GM23338 (cell line): Measurements from ENCODE around the gene MLLT11. TPM values are rescaled to one million over a fixed set of nuclear protein-coding genes. Genes with fewer than 3 reads are reported as not detected.

Experiments
- ATAC-seq: fragments of 200-7000 bp; cut with Tn5 transposase; 3 replicates; pipeline ENCODE4 v1.9.1; 2020
- DNase-seq: peaks from one replicate; pipeline ENCODE4 v3.0.0-alpha.2; 2015; ENCODE audit warnings: low spot score
- H2AFZ ChIP-seq: fragments of 200-600 bp; sonication (generic); 2 replicates; pipeline ENCODE4 v1.8.0; 2016; ENCODE audit warnings: antibody characterized with exemption, mild to moderate bottlenecking, moderate library complexity
- H3F3A ChIP-seq: fragments of 200-600 bp; sonication (generic); replicated peaks from 2 replicates; pipeline ENCODE4 v1.8.0; 2017; ENCODE audit warnings: antibody characterized with exemption, mixed run types, low read depth
- H3K27ac ChIP-seq: fragments of 200-600 bp; sonication (generic); 2 replicates; pipeline ENCODE4 v1.6.1; 2016; ENCODE audit warnings: low read depth
- H3K27me3 ChIP-seq: fragments of 200-600 bp; sonication (generic); 2 replicates; pipeline ENCODE4 v1.8.0; 2016; ENCODE audit warnings: mild to moderate bottlenecking, mixed run types, moderate library complexity; ENCODE audit not compliant: insufficient read depth
- H3K36me3 ChIP-seq: fragments of 200-600 bp; sonication (generic); 2 replicates; pipeline ENCODE4 v1.8.0; 2016; ENCODE audit warnings: mild to moderate bottlenecking; ENCODE audit not compliant: insufficient read depth
- H3K4me1 ChIP-seq: fragments of 200-600 bp; sonication (generic); 2 replicates; pipeline ENCODE4 v1.8.0; 2016; ENCODE audit warnings: mild to moderate bottlenecking, moderate library complexity; ENCODE audit not compliant: insufficient read depth
- H3K4me2 ChIP-seq: fragments of 200-600 bp; sonication (generic); 2 replicates; pipeline ENCODE4 v1.7.1; 2017; ENCODE audit warnings: mixed run types
- H3K4me3 ChIP-seq: fragments of 200-600 bp; sonication (generic); 2 replicates; pipeline ENCODE4 v1.6.1; 2016; ENCODE audit warnings: mixed run types
- H3K79me2 ChIP-seq: fragments of 200-600 bp; sonication (generic); replicated peaks from 2 replicates; pipeline ENCODE4 v1.8.0; 2017; ENCODE audit warnings: mild to moderate bottlenecking; ENCODE audit not compliant: insufficient read depth
- H3K9me2 ChIP-seq: fragments of 200-600 bp; sonication (generic); 2 replicates; pipeline ENCODE4 v1.8.0; 2017; ENCODE audit not compliant: insufficient read depth
- H4K20me1 ChIP-seq: fragments of 200-600 bp; sonication (generic); replicated peaks from 2 replicates; pipeline ENCODE4 v1.8.0; 2017; ENCODE audit warnings: mild to moderate bottlenecking; ENCODE audit not compliant: insufficient read depth
- H3K27ac Mint-ChIP-seq: 2 replicates; pipeline ENCODE4 v1.8.0; 2020; ENCODE audit warnings: inconsistent platforms, mild to moderate bottlenecking, moderate library complexity, mixed read lengths
- H3K27me3 Mint-ChIP-seq: 3 replicates; pipeline ENCODE4 v1.8.0; 2022; ENCODE audit warnings: low read depth, mild to moderate bottlenecking, moderate library complexity, mixed read lengths, inconsistent platforms; ENCODE audit not compliant: insufficient read depth, poor library complexity
- H3K36me3 Mint-ChIP-seq: 3 replicates; pipeline ENCODE4 v1.8.0; 2021; ENCODE audit warnings: low read depth, mild to moderate bottlenecking, inconsistent platforms, moderate library complexity, mixed read lengths
- H3K4me1 Mint-ChIP-seq: 3 replicates; pipeline ENCODE4 v1.8.0; 2020; ENCODE audit warnings: mild to moderate bottlenecking, inconsistent platforms, mixed read lengths
- H3K4me3 Mint-ChIP-seq: 3 replicates; pipeline ENCODE4 v1.8.0; 2021; ENCODE audit warnings: moderate library complexity, mild to moderate bottlenecking, inconsistent platforms, mixed read lengths
- H3K9me3 Mint-ChIP-seq: 3 replicates; pipeline ENCODE4 v1.8.0; 2020; ENCODE audit warnings: moderate library complexity, mild to moderate bottlenecking, inconsistent platforms, mixed read lengths
- ETS1 ChIP-seq: IDR thresholded peaks from 2 replicates; pipeline ENCODE4 v1.6.1; 2016; ENCODE audit warnings: antibody characterized with exemption
- EZH2 ChIP-seq: fragments of 200-600 bp; sonication (generic); IDR thresholded peaks from one replicate; pipeline ENCODE4 v1.8.0; 2017; ENCODE audit warnings: antibody characterized with exemption, mild to moderate bottlenecking, low read depth; ENCODE audit not compliant: unreplicated experiment
- REST ChIP-seq: IDR thresholded peaks from one replicate; pipeline ENCODE4 v1.6.1; 2018; ENCODE audit warnings: antibody characterized with exemption; ENCODE audit not compliant: unreplicated experiment
- ZNF114 ChIP-seq: fragments of 250-450 bp; sonication (Bioruptor Pico); IDR thresholded peaks from 2 replicates; pipeline ENCODE4 v1.5.0; 2020; ENCODE audit warnings: mild to moderate bottlenecking, moderate library complexity
- ZNF462 ChIP-seq: fragments of 250-450 bp; sonication (Bioruptor Pico); IDR thresholded peaks from 2 replicates; pipeline ENCODE4 v1.5.0; 2020; ENCODE audit warnings: mild to moderate bottlenecking, moderate library complexity
- polyA plus RNA-seq: library from polyadenylated mRNA; unstranded; fragments of >200 nt; fragmentation: Nextera tagmentation; extraction: Ambion mirVana; gene quantifications from 2 replicates; pipeline ENCODE4 v1.2.1, GENCODE V29; 2016
- total RNA-seq: library from RNA; depleted of rRNA; stranded (reverse); fragments of >200 nt; shearing (Covaris generic); gene quantifications from 2 replicates; pipeline ENCODE4 v1.2.3, GENCODE V29; 2014

Gene MLLT11
- total and polyA plus RNA-seq, 2 experiments from 2014 or later, result 10.6 to 22.6 TPM

- Mint-ChIP-seq H3K27ac (no peak overlapping the region), H3K36me3 (peaks cover 3% of the 10 kb centered on the region; the same call in 2 of the 3 replicates), H3K4me1 (peaks cover 8% of the 10 kb centered on the region; the same call in 2 of the 3 replicates), H3K9me3 (no peaks in the 10 kb centered on the region), H3K27me3 (peaks cover 2% of the 10 kb centered on the region), H3K4me3 (no peak overlapping the region)
- peaks cover 3% of the 10 kb centered on the region; the same call in 1 of the 2 replicates for H3F3A ChIP-seq
- H3K4me2 ChIP-seq, result no peak overlapping the region
- no peak for TF ChIP-seq REST
- TF ChIP-seq ZNF114 (CRISPR knock-in tag), result no peak
- no peak for TF ChIP-seq EZH2
- no peak for TF ChIP-seq ZNF462
- no peak for TF ChIP-seq ETS1
- peaks cover 15% of the 10 kb centered on the region for H3K79me2 ChIP-seq
- H3K9me2 ChIP-seq, result no peaks in the 10 kb centered on the region
- peaks cover 3% of the 10 kb centered on the region; the same call in 1 of the 2 replicates for H3K4me1 ChIP-seq
- no peaks in the 10 kb centered on the region; the same call in 1 of the 2 replicates for H4K20me1 ChIP-seq
- H2AFZ ChIP-seq, result no peak overlapping the region
- no peak overlapping the region for H3K4me3 ChIP-seq
- no peak overlapping the region for H3K27ac ChIP-seq
- ATAC-seq (no peak), DNase-seq (no peak)
- no peaks in the 10 kb centered on the region for H3K36me3 ChIP-seq
- no peaks in the 10 kb centered on the region for H3K27me3 ChIP-seq
Measured at GRCh38 chr1:151013518-151013917, 46.7 kb upstream of the MLLT11 start.
